SK-N-SH (cell line): Measurements from ENCODE around the gene MTF1. TPM values are rescaled to one million over a fixed set of nuclear protein-coding genes. Genes with fewer than 3 reads are reported as not detected.

Source experiments
- CTCF ChIA-PET: fragments of 300-600, 350-600 bp; formaldehyde crosslinking; extraction: SDS; loops from one replicate; lab custom pipeline; 2021; lab: Yijun Ruan, JAX
- POLR2A ChIA-PET: fragments of 350-600 bp; sonication (Branson Sonifier 250); formaldehyde crosslinking; extraction: SDS; loops from one replicate; lab custom pipeline; 2020; ENCODE audit warnings: antibody characterized with exemption, inconsistent platforms; lab: Yijun Ruan, JAX
- DNase-seq: peaks from one replicate; pipeline ENCODE4 v3.0.0; 2012
- H2AFZ ChIP-seq: fragments of 200-600 bp; sonication (generic); 2 replicates; pipeline ENCODE4 v1.8.1; 2016; ENCODE audit warnings: antibody characterized with exemption, mild to moderate bottlenecking, low read depth
- H3F3A ChIP-seq: fragments of 200-600 bp; sonication (generic); replicated peaks from 2 replicates; pipeline ENCODE3; 2016; ENCODE audit warnings: antibody characterized with exemption, mild to moderate bottlenecking; ENCODE audit not compliant: insufficient read depth
- H3K27ac ChIP-seq, 2 experiments: fragments of 200-500 bp in 1 of 2; fragments of 200-600 bp in 1 of 2; sonication (Bioruptor generic) in 1 of 2; sonication (generic), shearing (Covaris generic) in 1 of 2; 2 replicates each; pipeline versions ENCODE4 v1.5.1 to v1.6.1; 2014 to 2016; ENCODE audit warnings: low read depth in 2 of 2, inconsistent platforms in 1 of 2, low read length in 1 of 2, mild to moderate bottlenecking in 1 of 2, mixed read lengths in 1 of 2
- H3K27me3 ChIP-seq: fragments of 200-600 bp; sonication (generic), shearing (Covaris generic); 2 replicates; pipeline ENCODE4 v1.6.1; 2016; ENCODE audit warnings: mixed run types; ENCODE audit not compliant: insufficient read depth
- H3K36me3 ChIP-seq, 2 experiments: fragments of 200-500 bp in 1 of 2; fragments of 200-600 bp in 1 of 2; sonication (Bioruptor generic) in 1 of 2; sonication (generic) in 1 of 2; replicated peaks in 1 of 2; 2 replicates each; pipeline versions ENCODE3 to v1.5.1; 2014 to 2016; ENCODE audit warnings: low read length in 1 of 2, mild to moderate bottlenecking in 1 of 2; ENCODE audit not compliant: insufficient read depth in 2 of 2, control insufficient read depth in 1 of 2
- H3K4me1 ChIP-seq, 2 experiments: fragments of 200-500 bp in 1 of 2; fragments of 200-600 bp in 1 of 2; sonication (Bioruptor generic) in 1 of 2; sonication (generic), shearing (Covaris generic) in 1 of 2; 2 replicates each; pipeline versions ENCODE4 v1.5.1 to v1.6.1; 2014 to 2016; ENCODE audit warnings: low read depth in 1 of 2, low read length in 1 of 2, mixed run types in 1 of 2; ENCODE audit not compliant: insufficient read depth in 2 of 2, control insufficient read depth in 1 of 2
- H3K4me2 ChIP-seq: fragments of 200-600 bp; sonication (generic), shearing (Covaris generic); 2 replicates; pipeline ENCODE4 v1.6.1; 2017; ENCODE audit warnings: mixed run types
- H3K4me3 ChIP-seq, 2 experiments: fragments of 200-500 bp in 1 of 2; fragments of 200-600 bp in 1 of 2; sonication (Bioruptor generic) in 1 of 2; sonication (generic), shearing (Covaris generic) in 1 of 2; 2 replicates each; pipeline versions ENCODE4 v1.5.1 to v1.8.1; 2014 to 2016; ENCODE audit warnings: low read depth in 2 of 2, inconsistent platforms in 1 of 2, low read length in 1 of 2, mild to moderate bottlenecking in 1 of 2, mixed read lengths in 1 of 2, moderate library complexity in 1 of 2
- H3K79me2 ChIP-seq: fragments of 200-600 bp; sonication (generic); 2 replicates; pipeline ENCODE4 v1.8.1; 2017; ENCODE audit warnings: mild to moderate bottlenecking; ENCODE audit not compliant: insufficient read depth
- H3K9ac ChIP-seq: fragments of 200-600 bp; sonication (generic); 2 replicates; pipeline ENCODE4 v1.6.1; 2017; ENCODE audit warnings: mixed run types
- H3K9me2 ChIP-seq: fragments of 200-600 bp; sonication (generic); 2 replicates; pipeline ENCODE4 v1.6.1; 2017; ENCODE audit warnings: mixed run types
- H3K9me3 ChIP-seq: fragments of 200-600 bp; sonication (generic); 2 replicates; pipeline ENCODE4 v1.6.1; 2017; ENCODE audit warnings: mixed run types, mild to moderate bottlenecking, moderate library complexity
- H4K20me1 ChIP-seq: fragments of 200-600 bp; sonication (generic); 2 replicates; pipeline ENCODE4 v1.6.1; 2017; ENCODE audit warnings: mild to moderate bottlenecking, mixed run types; ENCODE audit not compliant: insufficient read depth
- CHD2 ChIP-seq: fragments of 150-350 bp; IDR thresholded peaks from 2 replicates; pipeline ENCODE4 v1.6.1; 2018; ENCODE audit warnings: low read length; ENCODE audit not compliant: partially characterized antibody
- EZH2phosphoT487 ChIP-seq: fragments of 200-600 bp; sonication (generic); IDR thresholded peaks from 2 replicates; pipeline ENCODE4 v1.6.1; 2017; ENCODE audit warnings: low read depth, mixed run types, mild to moderate bottlenecking, antibody characterized with exemption, moderate library complexity, borderline replicate concordance
- FOSL2 ChIP-seq: IDR thresholded peaks from 2 replicates; pipeline ENCODE4 v1.4.0; 2012; ENCODE audit warnings: low read depth, mild to moderate bottlenecking, moderate library complexity, borderline replicate concordance
- FOXM1 ChIP-seq: IDR thresholded peaks from 2 replicates; pipeline ENCODE4 v1.4.0; 2012; ENCODE audit warnings: low read depth, mild to moderate bottlenecking
- GABPA ChIP-seq: IDR thresholded peaks from 2 replicates; pipeline ENCODE4 v1.4.0; 2012; ENCODE audit warnings: low read depth, mild to moderate bottlenecking
- MEF2A ChIP-seq: IDR thresholded peaks from 2 replicates; pipeline ENCODE4 v1.4.0; 2012; ENCODE audit warnings: low read depth, borderline replicate concordance
- NFIC ChIP-seq: IDR thresholded peaks from 2 replicates; pipeline ENCODE4 v1.4.0; 2012; ENCODE audit warnings: borderline replicate concordance
- POLR2AphosphoS5 ChIP-seq: IDR thresholded peaks from 2 replicates; pipeline ENCODE4 v1.6.1; 2012; ENCODE audit warnings: low read depth, low read length
- RAD21 ChIP-seq: IDR thresholded peaks from 2 replicates; pipeline ENCODE4 v1.6.1; 2012; ENCODE audit warnings: mild to moderate bottlenecking, low read length
- RFX5 ChIP-seq: IDR thresholded peaks from 2 replicates; pipeline ENCODE4 v1.6.1; 2012; ENCODE audit warnings: mild to moderate bottlenecking, improper control_type of control experiment, low read length
- RXRA ChIP-seq: IDR thresholded peaks from 2 replicates; pipeline ENCODE4 v1.4.0; 2012; ENCODE audit warnings: low read depth, mild to moderate bottlenecking, borderline replicate concordance
- SIN3A ChIP-seq: IDR thresholded peaks from 2 replicates; pipeline ENCODE4 v1.6.1; 2012; ENCODE audit warnings: low read depth, mild to moderate bottlenecking, low read length, moderate library complexity, borderline replicate concordance
- SMC3 ChIP-seq: IDR thresholded peaks from 2 replicates; pipeline ENCODE4 v1.6.1; 2012; ENCODE audit warnings: low read depth, low read length, improper control_type of control experiment
- TCF12 ChIP-seq: IDR thresholded peaks from 2 replicates; pipeline ENCODE4 v1.4.0; 2012
- WGBS: methylation state at CpG from one replicate; pipeline ENCODE4 v1.1.6; 2017; ENCODE audit warnings: low lambda C conversion rate; 5-methylcytosine and 5-hydroxymethylcytosine counted together
- polyA plus RNA-seq, 3 experiments: library from polyadenylated mRNA; depleted of rRNA; stranded (reverse); fragments of >200 nt; gene quantifications; 2 replicates each; pipeline ENCODE4 v1.2.3, GENCODE V29; 2012
- TF ChIP-seq, protein P1 (sequence below): IDR thresholded peaks from 2 replicates; pipeline ENCODE4; 2012
- TF ChIP-seq, protein P2 (sequence below): IDR thresholded peaks from 2 replicates; pipeline ENCODE4 v1.6.1; 2012; ENCODE audit warnings: mild to moderate bottlenecking, low read depth, low read length, moderate library complexity

MTF1 gene
- polyA plus RNA-seq, 1 of the 3 experiments (the other 2 are of a cell fraction) = 5.0 TPM

DNA sequence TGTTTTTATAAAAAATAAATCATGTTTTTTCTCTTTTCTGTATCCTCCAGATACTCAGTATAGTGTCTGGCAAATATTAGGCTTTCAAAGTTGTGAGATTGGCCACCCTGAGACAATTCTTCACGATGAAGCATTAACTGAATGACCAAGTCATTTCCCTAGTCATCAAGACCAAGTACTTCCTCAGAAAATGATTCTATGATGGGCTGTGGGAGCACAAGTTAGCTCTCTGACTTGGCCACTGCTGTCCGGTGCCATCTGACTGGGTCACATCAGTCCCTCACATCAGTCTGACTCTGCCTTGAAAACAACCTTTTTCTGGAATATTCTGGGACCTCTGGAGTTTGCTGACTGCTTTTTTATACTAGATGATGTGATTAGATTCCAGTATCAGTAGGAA is 37.9 kb downstream of the MTF1 start:
- peaks cover 3% of the 10 kb centered on the region; the same call in 1 of the 2 replicates for H3K79me2 ChIP-seq
- no peaks in the 10 kb centered on the region for H4K20me1 ChIP-seq
- CTCF ChIA-PET = interaction anchor here (0.9 to 2.3 kb wide), 3 partner anchors 9 to 39 kb away, joined by 3 to 8 read pairs (median 3); partner anchors contain the start of genes C1orf122, MTF1 and YRDC
- H3K9me3 ChIP-seq = no peaks in the 10 kb centered on the region
- no peak for TF ChIP-seq MEF2A
- no peaks in the 10 kb centered on the region for H3K9me2 ChIP-seq
- peaks cover 5% of the 10 kb centered on the region for H3F3A ChIP-seq
- 100% methylated on average over 2 of the region's 2 CpGs for WGBS
- H3K4me1 ChIP-seq = no peaks in the 10 kb centered on the region
- H3K36me3 ChIP-seq = peaks cover 45 to 58% of the 10 kb centered on the region in 2 experiments
- no peak overlapping the region for H3K9ac ChIP-seq
- DNase-seq = no peak
- H2AFZ ChIP-seq = no peak overlapping the region
- no peak overlapping the region for H3K4me2 ChIP-seq
- H3K4me3 ChIP-seq = no peak overlapping the region
- no peaks in the 10 kb centered on the region for H3K27me3 ChIP-seq
- H3K27ac ChIP-seq = no peak overlapping the region
- POLR2A ChIA-PET = no interaction called here

DNA sequence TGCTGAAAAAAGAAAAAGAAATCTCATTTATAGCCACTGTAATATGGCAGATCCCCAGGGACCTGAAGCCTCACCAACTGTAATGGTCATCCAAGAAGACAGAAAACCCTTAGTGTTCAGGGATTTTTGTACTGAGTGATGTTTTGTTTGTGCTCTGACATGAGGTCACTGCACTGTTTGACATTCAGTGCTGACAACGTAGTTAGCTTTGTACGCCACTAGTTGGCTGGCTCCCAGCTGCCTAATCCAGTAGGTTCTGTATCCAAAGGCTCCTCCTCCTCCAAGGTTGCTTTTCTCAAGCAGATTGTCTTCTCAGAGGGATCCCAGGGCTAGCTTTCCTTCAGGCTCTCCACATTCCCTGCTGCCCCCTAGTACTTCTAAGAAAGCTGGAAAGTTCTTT is 41.9 kb downstream of the MTF1 start:
- TF ChIP-seq CHD2 = no peak

DNA sequence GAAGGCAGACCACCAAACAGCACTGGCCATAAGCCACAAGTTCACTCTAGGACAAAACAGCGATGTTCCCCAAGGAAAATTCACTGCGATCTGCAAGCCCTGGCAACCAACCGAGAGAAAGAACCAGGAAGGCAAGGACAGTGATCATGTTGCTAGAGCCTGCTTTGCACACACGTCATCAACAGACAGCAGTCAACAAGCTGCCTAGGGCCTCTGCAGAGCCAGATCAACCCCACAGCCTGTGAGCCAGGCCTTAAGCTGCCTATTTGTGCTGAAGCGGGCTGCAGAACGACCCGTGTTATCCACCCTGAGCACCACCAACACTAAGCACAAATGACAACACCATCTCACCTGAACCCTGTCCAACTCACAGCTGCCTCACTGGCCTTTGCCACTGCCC is 45.1 kb downstream of the MTF1 start:
- H3K27ac ChIP-seq = no peak overlapping the region; a peak in 1 of 4 replicates
- H3K27me3 ChIP-seq = no peaks in the 10 kb centered on the region
- peaks cover 8 to 15% of the 10 kb centered on the region in 2 experiments for H3K4me1 ChIP-seq
- no peaks in the 10 kb centered on the region for H3K9me2 ChIP-seq
- peaks cover 17% of the 10 kb centered on the region for H3K79me2 ChIP-seq
- no peak overlapping the region for H2AFZ ChIP-seq
- CTCF ChIA-PET = no interaction called here
- no peak for DNase-seq
- POLR2A ChIA-PET = no interaction called here
- peaks cover 47 to 61% of the 10 kb centered on the region in 2 experiments for H3K36me3 ChIP-seq
- H3F3A ChIP-seq = peaks cover 17% of the 10 kb centered on the region
- H3K9ac ChIP-seq = no peak overlapping the region
- H3K9me3 ChIP-seq = no peaks in the 10 kb centered on the region
- no peak overlapping the region for H3K4me2 ChIP-seq
- TF ChIP-seq RXRA (no peak), TCF12 (no peak), RAD21 (no peak), FOXM1 (no peak), GABPA (no peak), POLR2AphosphoS5 (no peak), NFIC (no peak), RFX5 (no peak), FOSL2 (no peak), SMC3 (no peak), EZH2phosphoT487 (no peak), SIN3A (no peak)
- TF ChIP-seq, protein P1, sequence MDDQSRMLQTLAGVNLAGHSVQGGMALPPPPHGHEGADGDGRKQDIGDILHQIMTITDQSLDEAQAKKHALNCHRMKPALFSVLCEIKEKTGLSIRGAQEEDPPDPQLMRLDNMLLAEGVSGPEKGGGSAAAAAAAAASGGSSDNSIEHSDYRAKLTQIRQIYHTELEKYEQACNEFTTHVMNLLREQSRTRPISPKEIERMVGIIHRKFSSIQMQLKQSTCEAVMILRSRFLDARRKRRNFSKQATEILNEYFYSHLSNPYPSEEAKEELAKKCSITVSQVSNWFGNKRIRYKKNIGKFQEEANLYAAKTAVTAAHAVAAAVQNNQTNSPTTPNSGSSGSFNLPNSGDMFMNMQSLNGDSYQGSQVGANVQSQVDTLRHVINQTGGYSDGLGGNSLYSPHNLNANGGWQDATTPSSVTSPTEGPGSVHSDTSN = no peak
- TF ChIP-seq, protein P2, sequence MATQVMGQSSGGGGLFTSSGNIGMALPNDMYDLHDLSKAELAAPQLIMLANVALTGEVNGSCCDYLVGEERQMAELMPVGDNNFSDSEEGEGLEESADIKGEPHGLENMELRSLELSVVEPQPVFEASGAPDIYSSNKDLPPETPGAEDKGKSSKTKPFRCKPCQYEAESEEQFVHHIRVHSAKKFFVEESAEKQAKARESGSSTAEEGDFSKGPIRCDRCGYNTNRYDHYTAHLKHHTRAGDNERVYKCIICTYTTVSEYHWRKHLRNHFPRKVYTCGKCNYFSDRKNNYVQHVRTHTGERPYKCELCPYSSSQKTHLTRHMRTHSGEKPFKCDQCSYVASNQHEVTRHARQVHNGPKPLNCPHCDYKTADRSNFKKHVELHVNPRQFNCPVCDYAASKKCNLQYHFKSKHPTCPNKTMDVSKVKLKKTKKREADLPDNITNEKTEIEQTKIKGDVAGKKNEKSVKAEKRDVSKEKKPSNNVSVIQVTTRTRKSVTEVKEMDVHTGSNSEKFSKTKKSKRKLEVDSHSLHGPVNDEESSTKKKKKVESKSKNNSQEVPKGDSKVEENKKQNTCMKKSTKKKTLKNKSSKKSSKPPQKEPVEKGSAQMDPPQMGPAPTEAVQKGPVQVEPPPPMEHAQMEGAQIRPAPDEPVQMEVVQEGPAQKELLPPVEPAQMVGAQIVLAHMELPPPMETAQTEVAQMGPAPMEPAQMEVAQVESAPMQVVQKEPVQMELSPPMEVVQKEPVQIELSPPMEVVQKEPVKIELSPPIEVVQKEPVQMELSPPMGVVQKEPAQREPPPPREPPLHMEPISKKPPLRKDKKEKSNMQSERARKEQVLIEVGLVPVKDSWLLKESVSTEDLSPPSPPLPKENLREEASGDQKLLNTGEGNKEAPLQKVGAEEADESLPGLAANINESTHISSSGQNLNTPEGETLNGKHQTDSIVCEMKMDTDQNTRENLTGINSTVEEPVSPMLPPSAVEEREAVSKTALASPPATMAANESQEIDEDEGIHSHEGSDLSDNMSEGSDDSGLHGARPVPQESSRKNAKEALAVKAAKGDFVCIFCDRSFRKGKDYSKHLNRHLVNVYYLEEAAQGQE = no peak
- H4K20me1 ChIP-seq = no peaks in the 10 kb centered on the region
- WGBS = 84% methylated on average over 5 of the region's 7 CpGs
- no peak overlapping the region for H3K4me3 ChIP-seq

More for the DNA sequence above, 41.9 kb downstream of the MTF1 start:
- Histone ChIP-seq H3K9me3 (no peaks in the 10 kb centered on the region), H2AFZ (no peak overlapping the region), H3F3A (peaks cover 1% of the 10 kb centered on the region), H3K9ac (no peak overlapping the region), H3K4me3 (no peak overlapping the region), H3K79me2 (peaks cover 3% of the 10 kb centered on the region; the same call in 1 of the 2 replicates), H4K20me1 (no peaks in the 10 kb centered on the region), H3K36me3 (peaks cover 52 to 66% of the 10 kb centered on the region in 2 experiments), H3K4me2 (no peak overlapping the region), H3K27me3 (no peaks in the 10 kb centered on the region), H3K4me1 (no peaks in the 10 kb centered on the region), H3K9me2 (no peaks in the 10 kb centered on the region), H3K27ac (no peak overlapping the region)
- CTCF ChIA-PET = interaction anchor here (0.9 kb wide), 1 partner anchor 42 kb away, joined by 5 read pairs; the partner anchor contains the start of gene MTF1
- WGBS = 33% methylated on average over 2 of the region's 2 CpGs
- DNase-seq = no peak
- POLR2A ChIA-PET = interaction anchor here (1.0 kb wide), 1 partner anchor 42 kb away, joined by 3 read pairs; the partner anchor contains the start of gene MTF1
